Cardiac muscle cell (in vitro differentiated cells and primary cell): ENCODE data around the gene ZNFX1. TPM values are rescaled to one million over a fixed set of nuclear protein-coding genes. Genes with fewer than 3 reads are reported as not detected.

Source experiments
- DNase-seq, 2 donors: peaks; one replicate each; pipeline versions ENCODE4 v3.0.0 to v3.0.0-alpha.2; 2010 to 2017; ENCODE audit warnings: low read depth in 1 of 2, low spot score in 1 of 2
- H3K27ac ChIP-seq: fragments of 200-600 bp; sonication (generic); 2 replicates; pipeline ENCODE4 v1.5.1; 2016
- H3K27me3 ChIP-seq: fragments of 200-600 bp; sonication (generic); 2 replicates; pipeline ENCODE4 v1.6.0; 2016; ENCODE audit warnings: control low read depth
- H3K36me3 ChIP-seq: fragments of 200-600 bp; sonication (generic); 2 replicates; pipeline ENCODE4 v1.5.1; 2016; ENCODE audit warnings: control low read depth
- H3K4me1 ChIP-seq: fragments of 200-600 bp; sonication (generic); 2 replicates; pipeline ENCODE4 v1.8.1; 2017; ENCODE audit warnings: low read depth, mild to moderate bottlenecking, mixed run types
- H3K4me3 ChIP-seq: fragments of 200-600 bp; sonication (generic); 2 replicates; pipeline ENCODE4 v1.5.1; 2016; ENCODE audit warnings: mild to moderate bottlenecking
- H3K9me3 ChIP-seq: fragments of 200-600 bp; sonication (generic); 2 replicates; pipeline ENCODE4 v1.5.1; 2017; ENCODE audit warnings: low read depth, mild to moderate bottlenecking, control low read depth
- polyA plus RNA-seq: library from polyadenylated mRNA; unstranded; fragments of >200 nt; fragmentation: Nextera tagmentation; extraction: Ambion mirVana; gene quantifications from 2 replicates; pipeline ENCODE4 v1.2.1, GENCODE V29; 2016
- total RNA-seq: library from RNA; depleted of rRNA; stranded (reverse); fragments of >200 nt; gene quantifications from 2 replicates; pipeline ENCODE4 v1.2.3, GENCODE V29; 2016
- TF ChIP-seq, protein P1 (sequence below): IDR thresholded peaks from 2 replicates; pipeline ENCODE4 v1.5.1; 2012; ENCODE audit warnings: low read depth, mild to moderate bottlenecking, low read length

The ZNFX1 gene
- total and polyA plus RNA-seq, 2 experiments from 2014 or later: 5.0 to 8.2 TPM

DNA sequence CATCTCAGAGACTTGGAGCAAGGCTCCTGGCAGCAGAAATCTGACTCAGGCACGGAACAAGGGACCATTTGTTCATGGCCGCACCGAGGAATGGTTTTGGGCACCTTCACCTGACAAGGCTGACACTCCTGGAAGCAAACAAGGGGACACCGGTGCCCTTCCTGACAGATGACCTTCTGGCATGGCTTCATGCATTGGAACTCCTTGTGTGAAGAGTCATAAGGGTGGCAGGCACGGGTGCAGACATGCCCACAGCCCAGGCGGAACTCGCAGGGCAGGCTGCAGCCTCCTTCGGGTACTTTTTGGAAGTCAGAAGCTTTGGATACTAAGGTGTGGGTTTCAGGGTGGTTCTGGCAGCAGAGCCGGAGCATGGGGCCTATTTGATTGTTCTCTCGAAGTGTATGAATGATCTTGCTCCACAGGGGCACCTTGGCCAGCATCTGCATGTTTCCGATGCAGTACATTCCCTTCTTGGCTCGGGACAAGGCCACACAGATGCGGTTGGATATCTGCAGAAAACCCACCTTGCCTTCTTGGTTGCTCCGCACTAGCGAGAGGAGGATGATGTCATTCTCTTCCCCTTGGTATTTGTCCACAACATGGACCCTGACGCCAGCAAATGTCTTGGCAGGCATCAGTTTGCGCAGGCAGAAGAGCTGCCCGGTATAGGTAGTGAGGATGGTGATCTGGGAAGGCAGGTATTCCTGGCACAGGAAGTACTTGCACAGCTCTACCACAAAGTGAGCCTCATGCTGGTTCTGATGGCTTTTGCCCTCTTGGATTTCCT lies 28.8 kb downstream of the ZNFX1 start:
- Histone ChIP-seq H3K4me3 (no peak overlapping the region), H3K4me1 (no peaks in the 10 kb centered on the region), H3K27me3 (no peaks in the 10 kb centered on the region), H3K27ac (no peak overlapping the region), H3K9me3 (no peaks in the 10 kb centered on the region), H3K36me3 (peaks cover 52% of the 10 kb centered on the region)
- DNase-seq: no peak
- TF ChIP-seq, protein P1, sequence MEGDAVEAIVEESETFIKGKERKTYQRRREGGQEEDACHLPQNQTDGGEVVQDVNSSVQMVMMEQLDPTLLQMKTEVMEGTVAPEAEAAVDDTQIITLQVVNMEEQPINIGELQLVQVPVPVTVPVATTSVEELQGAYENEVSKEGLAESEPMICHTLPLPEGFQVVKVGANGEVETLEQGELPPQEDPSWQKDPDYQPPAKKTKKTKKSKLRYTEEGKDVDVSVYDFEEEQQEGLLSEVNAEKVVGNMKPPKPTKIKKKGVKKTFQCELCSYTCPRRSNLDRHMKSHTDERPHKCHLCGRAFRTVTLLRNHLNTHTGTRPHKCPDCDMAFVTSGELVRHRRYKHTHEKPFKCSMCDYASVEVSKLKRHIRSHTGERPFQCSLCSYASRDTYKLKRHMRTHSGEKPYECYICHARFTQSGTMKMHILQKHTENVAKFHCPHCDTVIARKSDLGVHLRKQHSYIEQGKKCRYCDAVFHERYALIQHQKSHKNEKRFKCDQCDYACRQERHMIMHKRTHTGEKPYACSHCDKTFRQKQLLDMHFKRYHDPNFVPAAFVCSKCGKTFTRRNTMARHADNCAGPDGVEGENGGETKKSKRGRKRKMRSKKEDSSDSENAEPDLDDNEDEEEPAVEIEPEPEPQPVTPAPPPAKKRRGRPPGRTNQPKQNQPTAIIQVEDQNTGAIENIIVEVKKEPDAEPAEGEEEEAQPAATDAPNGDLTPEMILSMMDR: no peak

DNA sequence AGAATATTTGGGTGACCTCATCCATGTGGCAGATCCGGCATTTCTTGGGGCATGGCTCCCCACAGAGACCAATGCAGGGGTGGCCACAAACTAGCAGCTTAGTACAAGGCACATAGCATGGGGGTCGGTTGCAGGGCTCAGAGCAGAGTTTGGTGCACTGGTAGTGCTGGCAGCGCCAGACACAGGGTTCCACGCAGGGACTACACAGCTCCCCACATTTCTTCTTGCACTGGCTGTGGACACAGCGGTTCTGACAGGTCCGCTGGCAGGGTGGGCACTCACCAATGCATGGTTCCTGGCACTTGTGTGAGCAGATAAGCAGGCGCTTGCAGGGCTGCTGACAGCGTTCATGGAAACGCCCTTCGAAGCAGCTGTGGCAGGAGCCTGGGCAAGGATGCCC lies 29.6 kb downstream of the ZNFX1 start:
- no peaks in the 10 kb centered on the region for H3K9me3 ChIP-seq
- no peak overlapping the region for H3K27ac ChIP-seq
- H3K4me1 ChIP-seq: no peaks in the 10 kb centered on the region
- H3K36me3 ChIP-seq: peaks cover 58% of the 10 kb centered on the region
- no peaks in the 10 kb centered on the region for H3K27me3 ChIP-seq
- DNase-seq: no peak
- H3K4me3 ChIP-seq: no peak overlapping the region
- TF ChIP-seq, protein P1: no peak

DNA sequence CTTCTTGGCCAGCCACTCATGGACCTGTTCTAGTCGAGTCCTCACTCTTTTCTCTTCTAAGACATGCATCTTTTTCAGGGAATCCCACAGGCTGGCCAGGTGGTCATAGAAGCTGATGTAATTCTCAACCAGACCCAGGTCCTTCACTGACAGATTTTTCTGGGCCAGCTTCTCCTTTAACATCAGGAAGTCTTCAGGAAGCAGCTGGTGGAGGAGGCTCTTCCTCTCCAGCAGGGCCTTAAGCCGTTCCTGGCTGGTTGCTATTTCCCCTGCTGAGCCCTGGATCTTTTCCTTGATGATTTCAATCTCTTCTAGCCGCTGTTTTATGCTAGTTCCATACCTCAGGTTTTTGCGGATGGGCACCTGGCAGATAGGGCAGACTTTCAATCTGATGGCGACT lies 30.1 kb downstream of the ZNFX1 start:
- H3K27ac ChIP-seq: no peak overlapping the region
- H3K4me3 ChIP-seq: no peak overlapping the region
- peaks cover 57% of the 10 kb centered on the region for H3K36me3 ChIP-seq
- H3K27me3 ChIP-seq: no peaks in the 10 kb centered on the region
- TF ChIP-seq, protein P1: no peak
- DNase-seq: peak in 1 of 2 donors; percentile 16
- H3K9me3 ChIP-seq: no peaks in the 10 kb centered on the region
- no peaks in the 10 kb centered on the region for H3K4me1 ChIP-seq

DNA sequence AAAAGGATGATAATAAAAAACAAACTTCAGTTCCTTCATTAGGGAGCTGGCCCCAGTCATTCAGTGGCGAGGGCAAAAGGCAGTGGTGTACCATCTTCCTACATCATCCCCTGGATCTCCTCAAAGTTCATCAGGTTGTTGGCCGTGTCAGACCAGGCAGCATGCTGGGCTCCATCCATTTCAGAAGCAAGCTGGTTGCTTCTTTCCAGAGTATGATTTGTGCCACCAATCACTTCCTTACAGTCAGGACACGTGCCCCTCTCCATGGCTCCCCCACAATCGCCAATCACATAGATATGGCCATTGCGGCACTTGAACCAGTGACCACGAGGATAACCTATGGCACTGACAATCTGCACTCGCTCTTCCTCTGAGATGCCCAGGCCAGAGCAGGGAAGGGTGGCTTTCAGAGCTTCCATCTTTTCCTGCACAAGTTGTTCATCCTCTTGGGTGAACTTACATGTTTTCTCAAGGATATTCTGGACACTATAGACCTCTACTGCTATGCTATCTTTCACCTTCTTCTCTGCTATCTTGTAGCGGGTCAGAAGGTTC lies 30.6 kb downstream of the ZNFX1 start:
- H3K4me1 ChIP-seq: no peaks in the 10 kb centered on the region
- TF ChIP-seq, protein P1: no peak
- DNase-seq: no peak
- H3K27me3 ChIP-seq: no peaks in the 10 kb centered on the region
- no peak overlapping the region for H3K4me3 ChIP-seq
- H3K27ac ChIP-seq: no peak overlapping the region
- peaks cover 53% of the 10 kb centered on the region for H3K36me3 ChIP-seq
- no peaks in the 10 kb centered on the region for H3K9me3 ChIP-seq

DNA sequence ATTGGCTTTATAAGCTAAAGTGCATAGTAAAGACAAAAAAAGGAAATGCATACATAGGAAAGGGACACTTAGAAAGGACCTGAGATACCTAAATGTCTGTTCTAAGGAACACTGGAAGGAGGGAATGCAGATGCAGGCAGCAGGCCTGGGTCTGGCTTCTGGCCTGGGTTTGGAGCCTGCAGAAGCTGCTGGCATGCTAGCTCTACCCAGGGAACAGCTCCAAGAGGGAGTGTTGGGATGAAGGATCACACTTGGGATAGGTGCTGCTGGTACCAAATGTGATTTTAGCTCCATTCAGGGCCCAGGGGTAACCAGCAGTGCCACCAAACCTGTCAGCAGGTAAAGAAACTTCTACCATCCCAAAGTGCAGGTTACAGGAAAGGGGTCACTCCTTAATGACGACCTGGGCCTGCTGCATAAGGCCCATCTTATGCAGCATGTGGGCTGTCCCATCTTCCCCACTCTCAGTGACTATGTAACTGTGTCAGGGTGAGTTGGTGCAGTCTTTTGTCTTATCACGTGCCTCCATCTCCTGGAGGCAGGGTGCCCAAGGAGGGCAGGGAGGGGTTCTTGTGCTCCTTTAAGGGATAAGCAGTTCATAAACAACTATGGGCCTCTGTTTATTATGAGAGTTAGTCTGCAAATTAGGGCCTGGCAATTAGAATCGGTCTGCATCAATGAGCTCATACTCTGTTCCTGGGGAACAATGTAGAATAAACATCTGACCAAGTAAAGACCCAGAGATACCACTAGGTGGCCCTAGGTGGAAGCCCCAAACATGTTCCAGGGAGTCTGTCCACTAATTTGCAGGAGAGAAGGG lies 31.7 kb downstream of the ZNFX1 start:
- Histone ChIP-seq H3K4me3 (no peak overlapping the region), H3K27me3 (no peaks in the 10 kb centered on the region), H3K4me1 (no peaks in the 10 kb centered on the region), H3K9me3 (no peaks in the 10 kb centered on the region), H3K36me3 (peaks cover 54% of the 10 kb centered on the region), H3K27ac (no peak overlapping the region)
- peak; percentile 43 to 70 for DNase-seq
- TF ChIP-seq, protein P1: peak; percentile 72
